GM23338 (cell line): ENCODE data around the gene HOXB5. TPM values are rescaled to one million over a fixed set of nuclear protein-coding genes. Genes with fewer than 3 reads are reported as not detected.

Source experiments
- ATAC-seq: fragments of 200-7000 bp; cut with Tn5 transposase; 3 replicates; pipeline ENCODE4 v1.9.1; 2020
- DNase-seq: peaks from one replicate; pipeline ENCODE4 v3.0.0-alpha.2; 2015; ENCODE audit warnings: low spot score
- H2AFZ ChIP-seq: fragments of 200-600 bp; sonication (generic); 2 replicates; pipeline ENCODE4 v1.8.0; 2016; ENCODE audit warnings: antibody characterized with exemption, mild to moderate bottlenecking, moderate library complexity
- H3F3A ChIP-seq: fragments of 200-600 bp; sonication (generic); replicated peaks from 2 replicates; pipeline ENCODE4 v1.8.0; 2017; ENCODE audit warnings: antibody characterized with exemption, mixed run types, low read depth
- H3K27ac ChIP-seq: fragments of 200-600 bp; sonication (generic); 2 replicates; pipeline ENCODE4 v1.6.1; 2016; ENCODE audit warnings: low read depth
- H3K27me3 ChIP-seq: fragments of 200-600 bp; sonication (generic); 2 replicates; pipeline ENCODE4 v1.8.0; 2016; ENCODE audit warnings: mild to moderate bottlenecking, mixed run types, moderate library complexity; ENCODE audit not compliant: insufficient read depth
- H3K36me3 ChIP-seq: fragments of 200-600 bp; sonication (generic); 2 replicates; pipeline ENCODE4 v1.8.0; 2016; ENCODE audit warnings: mild to moderate bottlenecking; ENCODE audit not compliant: insufficient read depth
- H3K4me1 ChIP-seq: fragments of 200-600 bp; sonication (generic); 2 replicates; pipeline ENCODE4 v1.8.0; 2016; ENCODE audit warnings: mild to moderate bottlenecking, moderate library complexity; ENCODE audit not compliant: insufficient read depth
- H3K4me2 ChIP-seq: fragments of 200-600 bp; sonication (generic); 2 replicates; pipeline ENCODE4 v1.7.1; 2017; ENCODE audit warnings: mixed run types
- H3K4me3 ChIP-seq: fragments of 200-600 bp; sonication (generic); 2 replicates; pipeline ENCODE4 v1.6.1; 2016; ENCODE audit warnings: mixed run types
- H3K79me2 ChIP-seq: fragments of 200-600 bp; sonication (generic); replicated peaks from 2 replicates; pipeline ENCODE4 v1.8.0; 2017; ENCODE audit warnings: mild to moderate bottlenecking; ENCODE audit not compliant: insufficient read depth
- H3K9me2 ChIP-seq: fragments of 200-600 bp; sonication (generic); 2 replicates; pipeline ENCODE4 v1.8.0; 2017; ENCODE audit not compliant: insufficient read depth
- H4K20me1 ChIP-seq: fragments of 200-600 bp; sonication (generic); replicated peaks from 2 replicates; pipeline ENCODE4 v1.8.0; 2017; ENCODE audit warnings: mild to moderate bottlenecking; ENCODE audit not compliant: insufficient read depth
- H3K27ac Mint-ChIP-seq: 2 replicates; pipeline ENCODE4 v1.8.0; 2020; ENCODE audit warnings: inconsistent platforms, mild to moderate bottlenecking, moderate library complexity, mixed read lengths
- H3K27me3 Mint-ChIP-seq: 3 replicates; pipeline ENCODE4 v1.8.0; 2022; ENCODE audit warnings: low read depth, mild to moderate bottlenecking, moderate library complexity, mixed read lengths, inconsistent platforms; ENCODE audit not compliant: insufficient read depth, poor library complexity
- H3K36me3 Mint-ChIP-seq: 3 replicates; pipeline ENCODE4 v1.8.0; 2021; ENCODE audit warnings: low read depth, mild to moderate bottlenecking, inconsistent platforms, moderate library complexity, mixed read lengths
- H3K4me1 Mint-ChIP-seq: 3 replicates; pipeline ENCODE4 v1.8.0; 2020; ENCODE audit warnings: mild to moderate bottlenecking, inconsistent platforms, mixed read lengths
- H3K4me3 Mint-ChIP-seq: 3 replicates; pipeline ENCODE4 v1.8.0; 2021; ENCODE audit warnings: moderate library complexity, mild to moderate bottlenecking, inconsistent platforms, mixed read lengths
- H3K9me3 Mint-ChIP-seq: 3 replicates; pipeline ENCODE4 v1.8.0; 2020; ENCODE audit warnings: moderate library complexity, mild to moderate bottlenecking, inconsistent platforms, mixed read lengths
- ZNF462 ChIP-seq: fragments of 250-450 bp; sonication (Bioruptor Pico); IDR thresholded peaks from 2 replicates; pipeline ENCODE4 v1.5.0; 2020; ENCODE audit warnings: mild to moderate bottlenecking, moderate library complexity
- polyA plus RNA-seq: library from polyadenylated mRNA; unstranded; fragments of >200 nt; fragmentation: Nextera tagmentation; extraction: Ambion mirVana; gene quantifications from 2 replicates; pipeline ENCODE4 v1.2.1, GENCODE V29; 2016
- total RNA-seq: library from RNA; depleted of rRNA; stranded (reverse); fragments of >200 nt; shearing (Covaris generic); gene quantifications from 2 replicates; pipeline ENCODE4 v1.2.3, GENCODE V29; 2014
- TF ChIP-seq, protein P1 (sequence below): IDR thresholded peaks from one replicate; pipeline ENCODE4 v1.6.1; 2018; ENCODE audit warnings: antibody characterized with exemption; ENCODE audit not compliant: unreplicated experiment

HOXB5 gene
- total and polyA plus RNA-seq, 2 experiments from 2014 or later = not detected

- H3K9me2 ChIP-seq = no peaks in the 10 kb centered on the region
- no peaks in the 10 kb centered on the region for H3K36me3 ChIP-seq
- peaks cover 100% of the 10 kb centered on the region for H3K27me3 ChIP-seq
- peaks cover 54% of the 10 kb centered on the region for H3K4me1 ChIP-seq
- Mint-ChIP-seq H3K27ac (no peak overlapping the region), H3K4me1 (peaks cover 35% of the 10 kb centered on the region), H3K27me3 (peaks cover 100% of the 10 kb centered on the region), H3K4me3 (peak overlapping the region; percentile 24; the same call in 1 of the 3 replicates), H3K36me3 (peaks cover 3% of the 10 kb centered on the region; the same call in 1 of the 3 replicates), H3K9me3 (no peaks in the 10 kb centered on the region; the same call in 2 of the 3 replicates)
- H3F3A ChIP-seq = peaks cover 58% of the 10 kb centered on the region
- TF ChIP-seq, protein P1, sequence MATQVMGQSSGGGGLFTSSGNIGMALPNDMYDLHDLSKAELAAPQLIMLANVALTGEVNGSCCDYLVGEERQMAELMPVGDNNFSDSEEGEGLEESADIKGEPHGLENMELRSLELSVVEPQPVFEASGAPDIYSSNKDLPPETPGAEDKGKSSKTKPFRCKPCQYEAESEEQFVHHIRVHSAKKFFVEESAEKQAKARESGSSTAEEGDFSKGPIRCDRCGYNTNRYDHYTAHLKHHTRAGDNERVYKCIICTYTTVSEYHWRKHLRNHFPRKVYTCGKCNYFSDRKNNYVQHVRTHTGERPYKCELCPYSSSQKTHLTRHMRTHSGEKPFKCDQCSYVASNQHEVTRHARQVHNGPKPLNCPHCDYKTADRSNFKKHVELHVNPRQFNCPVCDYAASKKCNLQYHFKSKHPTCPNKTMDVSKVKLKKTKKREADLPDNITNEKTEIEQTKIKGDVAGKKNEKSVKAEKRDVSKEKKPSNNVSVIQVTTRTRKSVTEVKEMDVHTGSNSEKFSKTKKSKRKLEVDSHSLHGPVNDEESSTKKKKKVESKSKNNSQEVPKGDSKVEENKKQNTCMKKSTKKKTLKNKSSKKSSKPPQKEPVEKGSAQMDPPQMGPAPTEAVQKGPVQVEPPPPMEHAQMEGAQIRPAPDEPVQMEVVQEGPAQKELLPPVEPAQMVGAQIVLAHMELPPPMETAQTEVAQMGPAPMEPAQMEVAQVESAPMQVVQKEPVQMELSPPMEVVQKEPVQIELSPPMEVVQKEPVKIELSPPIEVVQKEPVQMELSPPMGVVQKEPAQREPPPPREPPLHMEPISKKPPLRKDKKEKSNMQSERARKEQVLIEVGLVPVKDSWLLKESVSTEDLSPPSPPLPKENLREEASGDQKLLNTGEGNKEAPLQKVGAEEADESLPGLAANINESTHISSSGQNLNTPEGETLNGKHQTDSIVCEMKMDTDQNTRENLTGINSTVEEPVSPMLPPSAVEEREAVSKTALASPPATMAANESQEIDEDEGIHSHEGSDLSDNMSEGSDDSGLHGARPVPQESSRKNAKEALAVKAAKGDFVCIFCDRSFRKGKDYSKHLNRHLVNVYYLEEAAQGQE = no peak
- TF ChIP-seq ZNF462 (CRISPR knock-in tag) = no peak
- peak overlapping the region; percentile 38 for H3K4me3 ChIP-seq
- H3K27ac ChIP-seq = no peak overlapping the region
- DNase-seq (no peak), ATAC-seq (no peak)
- peaks cover 52% of the 10 kb centered on the region for H4K20me1 ChIP-seq
- no peaks in the 10 kb centered on the region for H3K79me2 ChIP-seq
- no peak overlapping the region for H2AFZ ChIP-seq
- H3K4me2 ChIP-seq = peak overlapping the region; percentile 60; the same call in 1 of the 2 replicates
Observed at GRCh38 chr17:48597528-48597777, 3.9 kb upstream of the HOXB5 start.
